ENCODE measurements around the gene C16orf54. TPM values are rescaled to one million over a fixed set of nuclear protein-coding genes. Genes with fewer than 3 reads are reported as not detected.
"Not testable (repeated sequence)": the region's sequence is repeated elsewhere in the genome, so short reads cannot be mapped to it uniquely, and the experiment has no call there.

The C16orf54 gene
- total RNA-seq, 1 donor: not detected

DNA sequence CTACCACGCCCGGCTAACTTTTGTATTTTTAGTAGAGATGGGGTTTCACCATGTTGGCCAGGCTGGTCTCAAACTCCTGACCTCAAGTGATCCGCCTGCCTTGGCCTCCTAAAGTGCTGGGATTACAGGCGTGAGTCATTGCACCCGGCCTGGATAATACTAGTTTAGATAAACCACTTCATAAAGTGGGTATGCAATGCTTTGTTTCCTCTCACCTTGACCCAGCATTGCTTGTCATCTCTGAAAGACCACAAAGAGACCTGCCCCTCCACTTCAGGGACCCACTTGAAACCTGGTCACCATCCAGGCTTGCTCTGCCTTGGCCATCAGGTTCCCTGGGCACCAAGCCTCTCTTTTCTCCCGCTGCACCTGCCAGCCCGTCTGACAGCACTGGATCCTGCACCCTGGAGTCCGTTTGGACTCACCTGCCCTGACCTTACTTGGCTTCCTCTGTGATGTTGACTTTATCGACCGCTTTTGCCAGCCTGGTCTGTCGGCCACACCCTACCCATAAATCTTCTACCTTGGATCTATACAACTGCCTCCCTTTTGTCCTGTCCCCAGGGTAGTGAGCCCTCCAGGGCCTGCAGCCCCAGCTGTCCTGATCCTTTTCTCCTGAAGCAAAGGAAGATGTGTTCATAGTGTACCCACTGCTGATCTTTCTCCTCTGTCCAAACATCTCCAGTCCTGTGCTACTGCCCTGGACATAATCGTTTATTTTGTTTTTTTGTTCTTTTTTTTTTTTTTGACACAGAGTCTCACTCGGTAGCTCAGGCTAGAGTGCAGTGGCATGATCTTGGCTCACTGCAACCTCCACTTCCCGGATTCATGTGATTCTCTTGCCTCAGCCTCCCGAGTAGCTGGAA is 19.6 kb upstream of the C16orf54 start:
- no peak overlapping the region for H3K4me3 ChIP-seq (ENCODE audit: low read depth, low read length)
- DNase-seq (ENCODE audit: low read depth): no peak
- TF ChIP-seq, protein P1, sequence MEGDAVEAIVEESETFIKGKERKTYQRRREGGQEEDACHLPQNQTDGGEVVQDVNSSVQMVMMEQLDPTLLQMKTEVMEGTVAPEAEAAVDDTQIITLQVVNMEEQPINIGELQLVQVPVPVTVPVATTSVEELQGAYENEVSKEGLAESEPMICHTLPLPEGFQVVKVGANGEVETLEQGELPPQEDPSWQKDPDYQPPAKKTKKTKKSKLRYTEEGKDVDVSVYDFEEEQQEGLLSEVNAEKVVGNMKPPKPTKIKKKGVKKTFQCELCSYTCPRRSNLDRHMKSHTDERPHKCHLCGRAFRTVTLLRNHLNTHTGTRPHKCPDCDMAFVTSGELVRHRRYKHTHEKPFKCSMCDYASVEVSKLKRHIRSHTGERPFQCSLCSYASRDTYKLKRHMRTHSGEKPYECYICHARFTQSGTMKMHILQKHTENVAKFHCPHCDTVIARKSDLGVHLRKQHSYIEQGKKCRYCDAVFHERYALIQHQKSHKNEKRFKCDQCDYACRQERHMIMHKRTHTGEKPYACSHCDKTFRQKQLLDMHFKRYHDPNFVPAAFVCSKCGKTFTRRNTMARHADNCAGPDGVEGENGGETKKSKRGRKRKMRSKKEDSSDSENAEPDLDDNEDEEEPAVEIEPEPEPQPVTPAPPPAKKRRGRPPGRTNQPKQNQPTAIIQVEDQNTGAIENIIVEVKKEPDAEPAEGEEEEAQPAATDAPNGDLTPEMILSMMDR (IDR thresholded peaks at IDR 0.05; ENCODE audit: insufficient read depth, low read depth, low read length): no peak

DNA sequence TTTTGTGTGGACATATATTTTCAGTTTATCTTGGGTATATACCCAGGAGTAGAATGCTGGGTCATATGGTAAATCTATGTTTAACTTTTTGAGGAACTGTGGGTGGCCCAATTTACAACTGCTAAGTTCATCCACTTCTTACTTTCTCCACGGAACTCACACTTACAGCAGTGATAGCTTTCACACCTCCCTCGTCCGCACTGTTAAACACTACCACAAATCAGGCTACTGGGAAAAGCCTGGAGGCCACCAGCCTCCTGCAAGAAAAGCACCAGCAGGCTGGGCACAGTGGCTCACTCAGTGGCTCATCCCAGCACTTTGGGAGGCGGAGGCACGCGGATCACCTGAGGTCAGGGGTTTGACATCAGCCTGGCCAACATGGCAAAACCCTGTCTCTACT is 17.5 kb upstream of the C16orf54 start:
- no peak overlapping the region for H3K4me3 ChIP-seq (ENCODE audit: low read depth, low read length)
- TF ChIP-seq, protein P1 (IDR thresholded peaks at IDR 0.05; ENCODE audit: insufficient read depth, low read depth, low read length): no peak
- no peak for DNase-seq (ENCODE audit: low read depth)

DNA sequence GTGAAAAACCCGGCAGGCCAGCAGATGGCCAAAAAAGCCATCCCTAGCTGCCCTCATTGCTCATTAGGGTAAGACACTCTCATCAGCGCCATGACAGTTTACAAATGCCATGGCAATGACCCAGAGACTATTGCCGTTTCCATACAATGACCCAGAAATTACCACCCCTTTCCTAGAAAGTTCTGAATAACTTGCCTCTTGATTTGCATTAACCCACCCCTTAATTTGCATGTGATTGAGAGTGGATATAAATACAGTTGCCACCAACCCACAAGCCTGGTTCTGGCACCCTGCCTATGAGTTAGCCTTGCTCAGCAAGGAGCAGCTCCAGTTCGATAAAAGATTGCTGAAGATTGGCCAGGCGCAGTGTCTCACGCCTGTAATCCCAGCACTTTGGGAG is 16.1 kb upstream of the C16orf54 start:
- DNase-seq (ENCODE audit: low read depth): no peak
- TF ChIP-seq, protein P1 (IDR thresholded peaks at IDR 0.05; ENCODE audit: insufficient read depth, low read depth, low read length): no peak
- no peak overlapping the region for H3K4me3 ChIP-seq (ENCODE audit: low read depth, low read length)

DNA sequence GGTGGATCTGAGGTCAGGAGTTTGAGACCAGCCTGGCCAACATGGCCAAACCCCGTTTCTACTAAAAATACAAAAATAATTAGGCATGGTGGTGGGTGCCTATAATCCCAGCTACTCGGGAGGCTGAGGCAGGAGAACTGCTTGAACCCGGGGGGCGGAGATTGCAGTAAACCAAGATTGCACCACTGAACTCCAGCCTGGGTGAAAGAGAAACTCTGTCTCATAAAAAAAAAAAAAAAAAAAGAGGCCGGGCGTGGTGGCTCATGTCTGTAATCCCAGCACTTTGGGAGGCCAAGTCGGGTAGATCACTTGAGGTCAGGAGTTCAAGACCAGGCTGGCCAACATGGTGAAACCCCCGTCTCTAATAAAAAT is 15.5 kb upstream of the C16orf54 start:
- DNase-seq (ENCODE audit: low read depth): peak; percentile 16
- not testable (repeated sequence) for H3K4me3 ChIP-seq (ENCODE audit: low read depth, low read length)

DNA sequence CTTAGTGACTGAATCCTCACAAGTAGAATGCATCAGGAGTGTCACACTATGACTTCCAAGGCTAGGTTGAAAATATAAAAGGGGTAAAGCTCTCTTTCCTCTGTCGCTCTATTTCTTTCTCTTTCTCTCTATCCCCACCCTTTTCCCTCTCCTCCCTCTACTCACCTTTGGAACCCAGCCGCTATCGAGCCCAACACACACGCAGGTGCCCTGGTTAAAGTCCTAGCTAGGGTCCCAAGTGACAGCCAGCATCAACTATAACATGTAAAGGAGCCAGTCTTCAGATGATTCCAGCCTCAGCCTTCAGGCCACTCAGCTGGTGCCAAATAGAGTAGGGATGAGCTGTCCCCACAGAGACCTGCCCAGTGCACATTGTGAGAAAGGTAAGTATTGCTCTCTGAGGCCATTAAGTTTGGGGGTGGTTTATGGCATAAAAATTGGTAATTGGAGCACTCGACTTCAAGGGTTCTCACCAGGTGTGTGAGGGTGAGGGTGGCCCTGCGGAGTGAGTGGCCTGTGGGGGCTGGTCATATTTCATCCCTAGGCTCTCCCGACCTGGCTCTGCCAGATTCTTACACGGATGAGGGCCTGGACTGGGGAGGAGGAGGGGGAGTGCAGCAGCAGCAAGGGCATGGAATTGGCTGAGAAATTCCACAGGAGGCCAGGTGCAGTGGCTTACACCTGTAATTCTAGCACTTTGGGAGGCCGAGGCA is 14.9 kb upstream of the C16orf54 start:
- TF ChIP-seq, protein P1 (IDR thresholded peaks at IDR 0.05; ENCODE audit: insufficient read depth, low read depth, low read length): no peak
- DNase-seq (ENCODE audit: low read depth): no peak
- no peak overlapping the region for H3K4me3 ChIP-seq (ENCODE audit: low read depth, low read length)

DNA sequence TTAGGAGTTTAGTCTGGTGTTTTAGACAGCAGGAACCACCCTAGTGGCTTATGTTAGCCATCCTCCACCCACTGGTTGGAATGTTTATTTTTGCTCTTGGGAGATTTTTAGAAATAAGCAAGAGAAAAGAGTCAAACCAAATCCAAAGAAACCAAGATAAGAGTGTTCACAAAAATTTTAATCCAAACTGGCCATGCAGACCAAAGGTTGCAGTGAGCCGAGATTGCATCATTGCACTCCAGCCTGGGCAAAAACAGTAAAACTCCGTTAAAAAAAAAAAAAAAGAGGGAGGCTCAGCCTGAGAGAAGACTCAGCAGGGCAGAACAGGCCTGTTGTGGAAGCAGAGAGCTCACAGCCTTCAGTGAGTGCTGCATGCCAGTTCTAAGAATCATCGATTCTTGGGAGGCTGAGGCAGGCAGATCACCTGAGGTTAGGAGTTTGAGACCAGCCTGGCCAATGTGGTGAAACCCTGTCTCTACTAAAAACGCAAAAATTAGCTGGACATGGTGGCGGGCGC is 12.2 kb upstream of the C16orf54 start:
- TF ChIP-seq, protein P1 (IDR thresholded peaks at IDR 0.05; ENCODE audit: insufficient read depth, low read depth, low read length): peak; percentile 42
- no peak overlapping the region for H3K4me3 ChIP-seq (ENCODE audit: low read depth, low read length)

DNA sequence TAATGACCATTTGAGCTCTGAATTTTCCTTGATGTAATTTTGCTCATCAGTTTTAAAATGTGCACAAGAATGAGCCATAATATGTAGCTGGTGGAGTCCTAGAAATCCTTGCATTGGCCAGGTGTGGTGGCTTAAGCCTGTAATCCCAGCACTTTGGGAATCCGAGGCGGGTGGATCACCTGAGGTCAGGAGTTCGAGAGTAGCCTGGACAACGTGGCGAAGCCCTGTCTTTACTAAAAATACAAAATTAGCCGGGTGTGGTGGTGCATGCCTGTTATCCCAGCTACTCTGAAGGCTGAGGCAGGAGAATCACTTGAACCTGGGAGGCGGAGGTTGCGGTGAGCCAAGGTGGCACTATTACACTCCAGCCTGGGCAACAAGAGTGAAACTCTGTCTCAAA is 11.3 kb upstream of the C16orf54 start:
- not testable (repeated sequence) for H3K4me3 ChIP-seq (ENCODE audit: low read depth, low read length); DNase-seq (ENCODE audit: low read depth)

More for the DNA sequence above, 12.2 kb upstream of the C16orf54 start:
- DNase-seq (ENCODE audit: low read depth): peak; percentile 93

All from fibroblast of villous mesenchyme (primary cell).